Measurements from ENCODE around the gene CCDC66.
"Not testable (repeated sequence)": the region's sequence is repeated elsewhere in the genome, so short reads cannot be mapped to it uniquely, and the experiment has no call there.

GRCh38 chr3:56581941-56582340 is 25.0 kb downstream of the CCDC66 start:
- not testable (repeated sequence) for TF ChIP-seq CTCF (conservative IDR thresholded peaks at IDR 0.05; ENCODE audit: low read depth, low read length); POLR2A (IDR thresholded peaks at IDR 0.05; ENCODE audit: low read depth, low read length); CEBPB (IDR thresholded peaks at IDR 0.05; ENCODE audit: low read depth, low read length); CHD1 (IDR thresholded peaks at IDR 0.05; ENCODE audit: low read depth, low read length); NFE2L2 (IDR thresholded peaks at IDR 0.05; ENCODE audit: low read depth, low read length); USF2 (IDR thresholded peaks at IDR 0.05; ENCODE audit: low read depth, low read length); SMC3 (IDR thresholded peaks at IDR 0.05; ENCODE audit: low read depth, low read length); RCOR1 (IDR thresholded peaks at IDR 0.05; ENCODE audit: insufficient replicate concordance, low read length); RFX5 (IDR thresholded peaks at IDR 0.05; ENCODE audit: low read depth, low read length); MXI1 (IDR thresholded peaks at IDR 0.05; ENCODE audit: borderline replicate concordance, low read depth, low read length); BHLHE40 (IDR thresholded peaks at IDR 0.05; ENCODE audit: low read depth, low read length); MAZ (IDR thresholded peaks at IDR 0.05; ENCODE audit: borderline replicate concordance, low read depth, low read length); RAD21 (IDR thresholded peaks at IDR 0.05; ENCODE audit: low read length)
- TF ChIP-seq, protein P1, sequence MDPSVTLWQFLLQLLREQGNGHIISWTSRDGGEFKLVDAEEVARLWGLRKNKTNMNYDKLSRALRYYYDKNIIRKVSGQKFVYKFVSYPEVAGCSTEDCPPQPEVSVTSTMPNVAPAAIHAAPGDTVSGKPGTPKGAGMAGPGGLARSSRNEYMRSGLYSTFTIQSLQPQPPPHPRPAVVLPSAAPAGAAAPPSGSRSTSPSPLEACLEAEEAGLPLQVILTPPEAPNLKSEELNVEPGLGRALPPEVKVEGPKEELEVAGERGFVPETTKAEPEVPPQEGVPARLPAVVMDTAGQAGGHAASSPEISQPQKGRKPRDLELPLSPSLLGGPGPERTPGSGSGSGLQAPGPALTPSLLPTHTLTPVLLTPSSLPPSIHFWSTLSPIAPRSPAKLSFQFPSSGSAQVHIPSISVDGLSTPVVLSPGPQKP (IDR thresholded peaks at IDR 0.05; ENCODE audit: borderline replicate concordance, low read depth, low read length): not testable (repeated sequence)
